Effector memory CD8-positive, alpha-beta T cell (primary cell): ENCODE results near the gene TRAF1.

Source experiments
- ATAC-seq: fragments of 150-1000 bp; cut with Tn5 transposase; replicated peaks from 2 replicates; pipeline ENCODE4 v1.10.0; 2021; ENCODE audit warnings: mild to moderate bottlenecking, moderate library complexity
- DNase-seq, 3 experiments: peaks; one replicate each; pipeline ENCODE4 v3.0.0; 2021
- H3K27ac Mint-ChIP-seq, 2 donors: one replicate each; pipeline ENCODE4 v1.8.0; 2022; ENCODE audit warnings: mild to moderate bottlenecking in 2 of 2, mixed read lengths in 2 of 2, moderate library complexity in 2 of 2
- H3K27me3 Mint-ChIP-seq, 2 donors: one replicate each; pipeline ENCODE4 v1.8.0; 2022; ENCODE audit warnings: mixed read lengths in 2 of 2
- H3K36me3 Mint-ChIP-seq: one replicate; pipeline ENCODE4 v1.8.0; 2022; ENCODE audit warnings: mild to moderate bottlenecking, moderate library complexity, mixed read lengths; ENCODE audit not compliant: insufficient read depth
- H3K4me1 Mint-ChIP-seq, 2 donors: one replicate each; pipeline ENCODE4 v1.8.0; 2022; ENCODE audit warnings: low read depth in 2 of 2, mixed read lengths in 2 of 2
- H3K4me3 Mint-ChIP-seq, 2 donors: one replicate each; pipeline ENCODE4 v1.8.0; 2022; ENCODE audit warnings: mild to moderate bottlenecking in 2 of 2, mixed read lengths in 2 of 2, moderate library complexity in 2 of 2
- H3K9me3 Mint-ChIP-seq, 2 donors: one replicate each; pipeline ENCODE4 v1.8.0; 2022; ENCODE audit warnings: mixed read lengths in 2 of 2

Gene TRAF1

DNA sequence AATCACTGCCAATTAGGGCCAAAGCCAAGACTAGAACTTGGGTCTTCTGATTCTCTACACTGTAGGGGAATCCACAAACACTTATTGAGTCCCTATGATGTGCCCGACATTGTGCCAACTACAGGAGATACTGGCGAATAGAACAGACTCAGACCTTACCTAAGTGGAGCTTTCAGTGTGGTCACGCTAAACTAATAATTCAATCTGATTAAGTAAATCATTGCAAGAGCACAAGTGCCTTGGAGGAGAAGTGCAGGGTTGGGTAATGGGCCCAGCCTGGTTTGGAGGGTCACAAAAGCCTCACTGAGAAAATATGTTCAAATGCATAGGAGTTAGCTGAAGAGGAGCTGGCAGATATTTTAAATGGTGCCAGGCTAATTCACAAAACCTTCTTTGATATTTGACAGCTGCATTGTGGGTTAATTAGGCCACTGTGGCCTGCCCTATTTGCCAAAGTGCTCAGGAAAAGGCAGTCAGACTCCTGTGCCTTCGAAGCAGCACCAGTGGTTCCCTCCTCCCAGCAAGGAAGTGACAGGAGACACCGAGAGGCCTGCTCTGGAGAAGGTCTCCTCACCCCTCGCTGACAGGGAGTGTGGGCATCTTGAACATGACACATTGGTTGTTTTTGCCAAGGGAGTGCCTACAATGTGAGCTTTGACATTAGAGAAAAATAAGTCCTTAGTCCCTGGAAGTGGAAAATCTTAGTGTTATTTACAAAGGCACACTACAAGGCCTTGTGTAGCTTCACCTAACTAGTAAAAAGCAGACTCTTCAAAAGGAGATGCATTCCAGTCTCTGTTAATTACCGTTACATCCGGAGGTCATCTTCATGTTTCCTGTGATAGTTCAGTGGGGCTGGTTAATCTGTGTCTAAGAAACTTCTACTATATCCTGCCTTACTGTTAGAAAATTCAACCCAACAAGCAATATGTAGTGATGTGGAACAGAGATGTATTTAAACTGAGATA lies 24.1 kb upstream of the TRAF1 start:
- DNase-seq (no peak), ATAC-seq (no peak)
- Mint-ChIP-seq H3K9me3 (no peaks in the 10 kb centered on the region), H3K4me3 (no peak overlapping the region), H3K4me1 (no peaks in the 10 kb centered on the region), H3K27ac (no peak overlapping the region), H3K27me3 (no peaks in the 10 kb centered on the region), H3K36me3 (no peaks in the 10 kb centered on the region)

GRCh38 chr9:120949290-120949689 lies 22.7 kb upstream of the TRAF1 start:
- no peak overlapping the region for H3K4me3 Mint-ChIP-seq
- no peak for ATAC-seq
- no peaks in the 10 kb centered on the region for H3K4me1 Mint-ChIP-seq
- H3K27ac Mint-ChIP-seq: no peak overlapping the region
- no peaks in the 10 kb centered on the region for H3K27me3 Mint-ChIP-seq
- H3K36me3 Mint-ChIP-seq: no peaks in the 10 kb centered on the region
- no peaks in the 10 kb centered on the region for H3K9me3 Mint-ChIP-seq
- no peak for DNase-seq

- Mint-ChIP-seq H3K27ac (no peak overlapping the region), H3K36me3 (no peaks in the 10 kb centered on the region), H3K27me3 (no peaks in the 10 kb centered on the region), H3K4me3 (no peak overlapping the region), H3K9me3 (no peaks in the 10 kb centered on the region), H3K4me1 (no peaks in the 10 kb centered on the region)
- ATAC-seq (no peak), DNase-seq (no peak)
Measured at GRCh38 chr9:120948824-120949223, 22.2 kb upstream of the TRAF1 start.

DNA sequence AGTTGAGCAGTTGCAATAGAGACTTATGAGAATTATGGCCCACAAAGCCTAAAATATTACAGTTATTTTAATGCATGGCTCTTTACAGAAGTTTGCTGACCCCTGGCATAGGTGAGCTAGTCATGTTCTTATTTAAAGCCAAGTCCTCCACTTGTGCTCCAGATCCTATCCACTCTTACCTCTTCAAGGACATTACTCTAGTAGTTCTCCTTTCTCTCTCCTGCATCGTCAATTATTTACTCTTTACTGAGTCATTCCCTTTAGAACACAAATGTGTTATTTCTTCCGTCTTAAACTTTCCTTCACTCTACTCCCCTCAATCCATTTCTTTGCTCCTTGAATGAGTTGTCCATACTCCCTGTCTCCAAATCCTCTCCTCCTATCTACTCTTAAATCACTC lies 20.6 kb upstream of the TRAF1 start:
- H3K9me3 Mint-ChIP-seq: no peaks in the 10 kb centered on the region
- no peaks in the 10 kb centered on the region for H3K27me3 Mint-ChIP-seq
- no peaks in the 10 kb centered on the region for H3K36me3 Mint-ChIP-seq
- no peak overlapping the region for H3K27ac Mint-ChIP-seq
- ATAC-seq (no peak), DNase-seq (no peak)
- no peak overlapping the region for H3K4me3 Mint-ChIP-seq
- no peaks in the 10 kb centered on the region for H3K4me1 Mint-ChIP-seq

GRCh38 chr9:120946259-120946658 lies 19.7 kb upstream of the TRAF1 start:
- H3K4me1 Mint-ChIP-seq: no peaks in the 10 kb centered on the region
- ATAC-seq (no peak), DNase-seq (no peak)
- no peak overlapping the region for H3K4me3 Mint-ChIP-seq
- no peak overlapping the region for H3K27ac Mint-ChIP-seq
- no peaks in the 10 kb centered on the region for H3K36me3 Mint-ChIP-seq
- H3K27me3 Mint-ChIP-seq: no peaks in the 10 kb centered on the region
- H3K9me3 Mint-ChIP-seq: no peaks in the 10 kb centered on the region

GRCh38 chr9:120944948-120945347 lies 18.4 kb upstream of the TRAF1 start:
- DNase-seq (no peak), ATAC-seq (no peak)
- Mint-ChIP-seq H3K4me3 (no peak overlapping the region), H3K36me3 (no peaks in the 10 kb centered on the region), H3K27ac (no peak overlapping the region), H3K4me1 (no peaks in the 10 kb centered on the region), H3K27me3 (no peaks in the 10 kb centered on the region), H3K9me3 (no peaks in the 10 kb centered on the region)

DNA sequence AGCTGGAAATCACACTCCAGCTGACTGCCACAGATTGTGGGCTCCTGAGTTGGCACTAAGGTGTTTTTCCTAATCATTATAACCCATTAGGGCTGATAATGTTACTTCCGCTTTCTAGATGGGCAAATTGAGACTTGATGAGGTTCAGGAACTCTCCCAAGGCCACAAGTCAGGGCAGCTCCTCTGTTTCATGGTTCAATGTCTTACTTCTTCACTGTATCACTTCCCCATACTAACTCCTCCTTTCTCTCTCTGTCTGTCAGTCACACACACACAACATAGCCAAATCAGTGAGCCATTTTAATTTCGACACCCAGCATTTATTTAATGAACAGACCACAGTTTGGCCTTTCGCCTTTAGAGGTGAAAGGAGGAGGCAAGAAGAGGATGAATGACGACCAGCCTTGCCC lies 17.8 kb upstream of the TRAF1 start:
- H3K4me1 Mint-ChIP-seq: no peaks in the 10 kb centered on the region
- no peak overlapping the region for H3K27ac Mint-ChIP-seq
- DNase-seq (no peak), ATAC-seq (peak; percentile 54)
- no peaks in the 10 kb centered on the region for H3K27me3 Mint-ChIP-seq
- no peaks in the 10 kb centered on the region for H3K36me3 Mint-ChIP-seq
- H3K4me3 Mint-ChIP-seq: no peak overlapping the region
- no peaks in the 10 kb centered on the region for H3K9me3 Mint-ChIP-seq

DNA sequence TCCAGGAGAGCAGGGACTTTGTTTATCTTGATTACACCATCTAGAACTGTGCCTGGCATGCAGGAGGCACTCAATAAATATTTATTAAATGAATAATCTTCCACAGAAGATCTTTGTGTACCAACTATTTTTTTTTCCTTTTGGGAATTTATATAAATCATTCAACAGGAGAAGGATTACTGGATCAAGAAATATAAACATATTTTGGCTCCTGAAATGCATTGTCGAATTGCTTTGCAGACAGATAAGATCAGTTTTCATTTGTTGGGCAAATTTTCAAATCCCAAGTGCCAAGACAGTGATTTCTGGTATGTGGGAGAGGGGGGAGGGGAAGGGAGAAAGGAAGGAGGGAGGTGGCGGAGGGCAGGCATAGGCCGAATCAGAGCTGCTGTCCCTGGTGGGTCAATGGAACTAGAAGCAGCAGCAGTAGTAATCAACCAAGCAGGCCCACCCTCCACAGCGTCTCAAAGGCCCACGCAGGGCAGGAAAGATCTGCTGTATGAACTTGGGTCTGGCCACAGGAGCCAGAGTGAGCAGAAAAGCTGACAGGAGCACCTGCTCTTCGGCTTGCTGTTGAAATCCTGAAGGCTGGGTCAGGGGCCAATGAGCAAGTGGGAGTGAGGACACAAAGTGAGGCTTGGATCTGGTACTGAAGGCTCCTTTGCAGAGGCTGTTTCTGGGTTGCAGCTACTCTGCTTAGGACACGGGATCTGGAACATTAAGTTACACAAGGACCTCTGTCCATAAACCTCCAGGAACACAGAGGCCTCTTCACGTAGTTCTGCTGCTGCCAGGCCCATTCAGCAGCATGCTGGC lies 15.8 kb upstream of the TRAF1 start:
- DNase-seq (no peak), ATAC-seq (no peak)
- no peaks in the 10 kb centered on the region for H3K9me3 Mint-ChIP-seq
- H3K27me3 Mint-ChIP-seq: no peaks in the 10 kb centered on the region
- no peak overlapping the region for H3K27ac Mint-ChIP-seq
- H3K36me3 Mint-ChIP-seq: no peaks in the 10 kb centered on the region
- no peaks in the 10 kb centered on the region for H3K4me1 Mint-ChIP-seq
- H3K4me3 Mint-ChIP-seq: no peak overlapping the region

- ATAC-seq: no peak
- H3K27me3 Mint-ChIP-seq: no peaks in the 10 kb centered on the region
- peaks cover 8% of the 10 kb centered on the region in 2 donors for H3K4me1 Mint-ChIP-seq
- DNase-seq: no peak
- H3K27ac Mint-ChIP-seq: no peak overlapping the region
- H3K9me3 Mint-ChIP-seq: no peaks in the 10 kb centered on the region
- peaks cover 2% of the 10 kb centered on the region for H3K36me3 Mint-ChIP-seq
- H3K4me3 Mint-ChIP-seq: no peak overlapping the region
Measured at GRCh38 chr9:120941046-120941770, 14.6 kb upstream of the TRAF1 start.

- Mint-ChIP-seq H3K27me3 (no peaks in the 10 kb centered on the region), H3K27ac (no peak overlapping the region), H3K9me3 (no peaks in the 10 kb centered on the region), H3K4me1 (peaks cover 14 to 15% of the 10 kb centered on the region in 2 donors), H3K4me3 (no peak overlapping the region), H3K36me3 (peaks cover 2% of the 10 kb centered on the region)
- ATAC-seq: no peak
- DNase-seq: no peak
Measured at GRCh38 chr9:120940573-120940972, 14.0 kb upstream of the TRAF1 start.

GRCh38 chr9:120938851-120939250 lies 12.3 kb upstream of the TRAF1 start:
- ATAC-seq (no peak), DNase-seq (no peak)
- Mint-ChIP-seq H3K36me3 (peaks cover 2% of the 10 kb centered on the region), H3K9me3 (no peaks in the 10 kb centered on the region), H3K4me1 (peaks cover 22 to 28% of the 10 kb centered on the region in 2 donors), H3K27me3 (no peaks in the 10 kb centered on the region), H3K4me3 (no peak overlapping the region), H3K27ac (no peak overlapping the region)

DNA sequence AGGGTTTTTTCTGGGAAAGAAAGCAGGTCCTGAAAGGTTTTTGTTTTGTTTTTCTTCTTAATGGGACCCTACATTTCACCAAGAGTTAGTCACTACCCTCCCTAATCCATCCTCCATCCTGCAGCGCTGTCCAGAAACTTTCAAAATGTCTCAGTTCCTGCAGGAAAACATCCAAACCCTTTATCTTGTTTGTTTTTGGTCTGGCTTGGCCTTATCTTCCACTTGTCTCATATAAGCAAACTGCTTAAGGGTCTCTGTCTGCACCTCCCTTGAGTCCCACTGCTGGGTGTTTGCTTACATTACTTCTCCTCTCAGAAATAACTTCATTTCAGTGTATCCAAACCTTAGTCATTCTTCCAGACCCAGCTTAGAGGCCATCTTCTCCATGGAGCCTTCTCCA lies 11.0 kb upstream of the TRAF1 start:
- Mint-ChIP-seq H3K36me3 (peaks cover 2% of the 10 kb centered on the region), H3K4me3 (no peak overlapping the region), H3K9me3 (no peaks in the 10 kb centered on the region), H3K4me1 (peaks cover 28 to 36% of the 10 kb centered on the region in 2 donors), H3K27ac (peak overlapping the region in 1 of 2 donors; percentile 88), H3K27me3 (no peaks in the 10 kb centered on the region)
- ATAC-seq: no peak
- DNase-seq: no peak

DNA sequence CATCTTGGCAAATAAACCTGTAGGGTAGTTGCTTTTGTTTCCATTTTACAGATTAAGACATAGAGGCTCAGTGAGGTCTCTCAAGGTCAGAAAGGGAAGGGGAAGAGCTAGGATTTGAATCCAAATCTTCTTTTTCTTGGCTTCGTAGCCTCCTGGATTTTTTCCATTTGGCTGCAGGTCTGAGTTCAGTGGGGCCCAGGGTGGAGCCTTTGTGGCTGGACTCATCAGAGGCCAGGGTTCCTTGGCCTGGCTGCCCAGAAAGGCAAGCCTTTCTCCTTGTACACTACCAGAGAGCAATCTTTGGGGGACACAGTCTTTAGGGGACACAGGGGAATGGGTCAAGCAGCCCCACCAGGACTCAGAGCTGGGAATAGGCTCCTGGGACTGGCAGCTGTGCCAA lies 10.5 kb upstream of the TRAF1 start:
- H3K4me3 Mint-ChIP-seq: no peak overlapping the region
- peak overlapping the region; percentile 68 to 69 for H3K27ac Mint-ChIP-seq

More for the DNA sequence above, 10.5 kb upstream of the TRAF1 start:
- peaks cover 32 to 41% of the 10 kb centered on the region in 2 donors for H3K4me1 Mint-ChIP-seq
- peaks cover 3% of the 10 kb centered on the region for H3K36me3 Mint-ChIP-seq
- DNase-seq: no peak
- ATAC-seq: no peak
- H3K9me3 Mint-ChIP-seq: no peaks in the 10 kb centered on the region
- H3K27me3 Mint-ChIP-seq: no peaks in the 10 kb centered on the region
